H9 (cell line): Measurements from ENCODE around the gene BRINP2. TPM values are rescaled to one million over a fixed set of nuclear protein-coding genes. Genes with fewer than 3 reads are reported as not detected.

Experiments used
- DNase-seq: peaks from one replicate; pipeline ENCODE4 v3.0.0-alpha.2; 2017
- H2AFZ ChIP-seq: one replicate; pipeline ENCODE4 v1.6.1; 2013; ENCODE audit warnings: mild to moderate bottlenecking, low read length, control low read depth, moderate library complexity
- H2AK5ac ChIP-seq: 2 replicates; pipeline ENCODE4 v1.6.1; 2013; ENCODE audit warnings: low read length, control low read depth, mixed read lengths; ENCODE audit not compliant: insufficient read length
- H2BK120ac ChIP-seq: one replicate; pipeline ENCODE4 v1.6.1; 2013; ENCODE audit warnings: low read depth, mild to moderate bottlenecking, low read length, control low read depth, inconsistent platforms; ENCODE audit not compliant: poor library complexity, severe bottlenecking
- H2BK12ac ChIP-seq: 2 replicates; pipeline ENCODE4 v1.6.1; 2013; ENCODE audit warnings: low read length, control low read depth, mixed read lengths, low read depth; ENCODE audit not compliant: insufficient read length
- H2BK15ac ChIP-seq: 2 replicates; pipeline ENCODE4 v1.6.1; 2013; ENCODE audit warnings: low read depth, low read length, control low read depth
- H2BK20ac ChIP-seq: one replicate; pipeline ENCODE4 v1.6.1; 2013; ENCODE audit warnings: low read depth, mild to moderate bottlenecking, low read length, control low read depth, inconsistent platforms; ENCODE audit not compliant: poor library complexity, severe bottlenecking
- H2BK5ac ChIP-seq: 2 replicates; pipeline ENCODE4 v1.6.1; 2013; ENCODE audit warnings: low read length, control low read depth, mixed read lengths; ENCODE audit not compliant: insufficient read length
- H3K14ac ChIP-seq: 2 replicates; pipeline ENCODE4 v1.6.1; 2013; ENCODE audit warnings: low read length, control low read depth; ENCODE audit not compliant: insufficient read depth
- H3K18ac ChIP-seq: 2 replicates; pipeline ENCODE4 v1.6.1; 2013; ENCODE audit warnings: low read depth, mild to moderate bottlenecking, mixed read lengths, low read length, control low read depth; ENCODE audit not compliant: insufficient read length
- H3K23ac ChIP-seq: 2 replicates; pipeline ENCODE4 v1.6.1; 2013; ENCODE audit warnings: low read length, control low read depth, mixed read lengths, low read depth; ENCODE audit not compliant: insufficient read length
- H3K23me2 ChIP-seq: 2 replicates; pipeline ENCODE4 v1.6.1; 2013; ENCODE audit warnings: low read depth, mild to moderate bottlenecking, mixed read lengths, low read length, control low read depth; ENCODE audit not compliant: insufficient read length, poor library complexity, severe bottlenecking
- H3K27ac ChIP-seq: 2 replicates; pipeline ENCODE4 v1.5.1; 2013; ENCODE audit warnings: low read length, control low read depth, mixed read lengths, low read depth; ENCODE audit not compliant: insufficient read length
- H3K27me3 ChIP-seq: 2 replicates; pipeline ENCODE4 v1.6.1; 2013; ENCODE audit warnings: low read length, control low read depth, inconsistent platforms; ENCODE audit not compliant: insufficient read depth
- H3K4ac ChIP-seq: 2 replicates; pipeline ENCODE4 v1.6.1; 2013; ENCODE audit warnings: low read depth, mild to moderate bottlenecking, control low read depth, inconsistent platforms, low read length, moderate library complexity
- H3K4me1 ChIP-seq: 2 replicates; pipeline ENCODE4 v1.6.1; 2013; ENCODE audit warnings: low read length, control low read depth, inconsistent platforms; ENCODE audit not compliant: insufficient read depth
- H3K4me2 ChIP-seq: 2 replicates; pipeline ENCODE4 v1.6.1; 2013; ENCODE audit warnings: low read length, control low read depth, mixed read lengths; ENCODE audit not compliant: insufficient read length, insufficient read depth
- H3K56ac ChIP-seq: 2 replicates; pipeline ENCODE4 v1.6.1; 2013; ENCODE audit warnings: low read depth, mild to moderate bottlenecking, mixed read lengths, low read length, control low read depth; ENCODE audit not compliant: insufficient read length
- H3K79me1 ChIP-seq: 2 replicates; pipeline ENCODE4 v1.6.1; 2013; ENCODE audit warnings: low read depth, mild to moderate bottlenecking, moderate library complexity, low read length, control low read depth, inconsistent platforms; ENCODE audit not compliant: insufficient read depth, poor library complexity, severe bottlenecking
- H3K79me2 ChIP-seq: 2 replicates; pipeline ENCODE4 v1.6.1; 2013; ENCODE audit warnings: low read length, control low read depth, inconsistent platforms; ENCODE audit not compliant: insufficient read depth
- H3K9ac ChIP-seq: 2 replicates; pipeline ENCODE4 v1.6.1; 2013; ENCODE audit warnings: low read length, control low read depth, mixed read lengths; ENCODE audit not compliant: insufficient read length; ENCODE audit errors: extremely low read depth
- H3K9me3 ChIP-seq: one replicate; pipeline ENCODE4 v1.6.1; 2013; ENCODE audit warnings: low read depth, low read length, inconsistent platforms; ENCODE audit not compliant: control insufficient read depth
- H3T11ph ChIP-seq: one replicate; pipeline ENCODE4 v1.6.1; 2013; ENCODE audit warnings: mild to moderate bottlenecking, low read length, control low read depth, inconsistent platforms
- H4K20me1 ChIP-seq: one replicate; pipeline ENCODE4 v1.6.1; 2013; ENCODE audit not compliant: control insufficient read depth, insufficient read length, insufficient read depth
- H4K5ac ChIP-seq: 2 replicates; pipeline ENCODE4 v1.6.1; 2013; ENCODE audit warnings: low read depth, mild to moderate bottlenecking, mixed read lengths, low read length, control low read depth; ENCODE audit not compliant: insufficient read length
- H4K8ac ChIP-seq: replicated peaks from 2 replicates; pipeline ENCODE4 v1.6.1; 2013; ENCODE audit warnings: low read length, control low read depth, mixed read lengths, low read depth; ENCODE audit not compliant: insufficient read length
- H4K91ac ChIP-seq: 2 replicates; pipeline ENCODE4 v1.6.1; 2013; ENCODE audit warnings: low read depth, mild to moderate bottlenecking, moderate library complexity, mixed read lengths, low read length, control low read depth; ENCODE audit not compliant: insufficient read length
- H3K27ac Mint-ChIP-seq, 3 experiments: 2 replicates in 2 of 3; 3 replicates in 1 of 3; pipeline ENCODE4 v1.8.0; 2020 to 2021; ENCODE audit warnings: mixed read lengths in 3 of 3, mild to moderate bottlenecking in 1 of 3, moderate library complexity in 1 of 3
- H3K27me3 Mint-ChIP-seq: 2 replicates; pipeline ENCODE4 v1.8.0; 2021; ENCODE audit warnings: low read depth, mild to moderate bottlenecking, moderate library complexity, mixed read lengths
- H3K36me3 Mint-ChIP-seq, 3 experiments: 2 replicates in 2 of 3; 3 replicates in 1 of 3; pipeline ENCODE4 v1.8.0; 2020 to 2021; ENCODE audit warnings: low read depth in 3 of 3, mixed read lengths in 3 of 3; ENCODE audit not compliant: insufficient read depth in 1 of 3
- H3K4me1 Mint-ChIP-seq, 2 experiments: 2 replicates each; pipeline ENCODE4 v1.8.0; 2020; ENCODE audit warnings: mixed read lengths in 2 of 2
- H3K4me3 Mint-ChIP-seq, 2 experiments: 2 replicates in 1 of 2; 3 replicates in 1 of 2; pipeline ENCODE4 v1.8.0; 2020 to 2021; ENCODE audit warnings: mild to moderate bottlenecking in 2 of 2, mixed read lengths in 2 of 2, moderate library complexity in 1 of 2
- H3K9me3 Mint-ChIP-seq, 2 experiments: 2 replicates in 1 of 2; 3 replicates in 1 of 2; pipeline ENCODE4 v1.8.0; 2020; ENCODE audit warnings: mild to moderate bottlenecking in 2 of 2, mixed read lengths in 2 of 2, moderate library complexity in 1 of 2
- CTCF ChIP-seq: fragments of 200-600 bp; sonication (generic); conservative IDR thresholded peaks from 3 replicates; pipeline ENCODE4 v1.8.0; 2021; ENCODE audit warnings: antibody characterized with exemption, mild to moderate bottlenecking
- total RNA-seq: library from RNA; stranded (reverse); gene quantifications from 2 replicates; pipeline ENCODE4 v1.2.1, GENCODE V29; 2021

BRINP2 gene
- total RNA-seq, 1 experiment from 2014 or later = not detected

- no peak overlapping the region for H3K9ac ChIP-seq
- no peak overlapping the region for H2BK120ac ChIP-seq
- no peak overlapping the region for H3K14ac ChIP-seq
- H4K8ac ChIP-seq = no peak overlapping the region
- H3K79me1 ChIP-seq = no peaks in the 10 kb centered on the region
- no peak overlapping the region for H3K27ac ChIP-seq
- H2BK12ac ChIP-seq = no peak overlapping the region
- H3K36me3 Mint-ChIP-seq = no peaks in the 10 kb centered on the region
- H2AFZ ChIP-seq = no peak overlapping the region
- H3K56ac ChIP-seq = no peak overlapping the region
- H3K4me1 ChIP-seq = no peaks in the 10 kb centered on the region
- no peak overlapping the region for H2BK20ac ChIP-seq
- no peaks in the 10 kb centered on the region for H4K20me1 ChIP-seq
- no peak overlapping the region for H3K23ac ChIP-seq
- peaks cover 57% of the 10 kb centered on the region for H3K27me3 Mint-ChIP-seq
- no peak overlapping the region for H4K91ac ChIP-seq
- no peak overlapping the region for H3K4me2 ChIP-seq
- no peak overlapping the region for H3K18ac ChIP-seq
- H3K9me3 ChIP-seq = no peaks in the 10 kb centered on the region
- no peak for TF ChIP-seq CTCF
- H2BK5ac ChIP-seq = no peak overlapping the region
- H3K4me3 Mint-ChIP-seq = no peak overlapping the region
- no peaks in the 10 kb centered on the region for H3K9me3 Mint-ChIP-seq
- H3K23me2 ChIP-seq = no peaks in the 10 kb centered on the region
- peaks cover 14% of the 10 kb centered on the region; the same call in 1 of the 2 replicates for H3K27me3 ChIP-seq
- H3T11ph ChIP-seq = no peak overlapping the region
- H2BK15ac ChIP-seq = no peak overlapping the region
- no peaks in the 10 kb centered on the region for H3K4me1 Mint-ChIP-seq
- no peak overlapping the region for H3K4ac ChIP-seq
- DNase-seq = no peak
- no peaks in the 10 kb centered on the region for H3K79me2 ChIP-seq
- H3K27ac Mint-ChIP-seq = no peak overlapping the region; a peak in 1 of 7 replicates
- no peak overlapping the region for H2AK5ac ChIP-seq
- no peak overlapping the region for H4K5ac ChIP-seq
These were observed 36.1 kb downstream of the BRINP2 start for GRCh38 chr1:177206831-177207355.
